HEK293T (cell line): ENCODE results near the gene ARHGAP22.

Experiments
- BHLHE40 ChIP-seq: fragments of 450-650 bp; IDR thresholded peaks from 2 replicates; pipeline ENCODE4 v1.6.1; 2016; ENCODE audit warnings: mild to moderate bottlenecking, moderate library complexity, borderline replicate concordance
- CTBP1 ChIP-seq: fragments of 450-650 bp; IDR thresholded peaks from 2 replicates; pipeline ENCODE4 v1.6.1; 2016; ENCODE audit warnings: borderline replicate concordance
- ELF4 ChIP-seq: fragments of 450-650 bp; IDR thresholded peaks from 2 replicates; pipeline ENCODE4 v1.6.1; 2017; ENCODE audit warnings: antibody characterized with exemption
- FOXK2 ChIP-seq: fragments of 450-650 bp; IDR thresholded peaks from 2 replicates; pipeline ENCODE4 v1.6.1; 2016; ENCODE audit warnings: mild to moderate bottlenecking
- HDGF ChIP-seq: fragments of 450-650 bp; IDR thresholded peaks from 2 replicates; pipeline ENCODE4 v1.6.1; 2017; ENCODE audit warnings: antibody characterized with exemption, borderline replicate concordance
- NFRKB ChIP-seq: fragments of 450-650 bp; IDR thresholded peaks from 2 replicates; pipeline ENCODE4 v1.6.1; 2016; ENCODE audit warnings: mild to moderate bottlenecking, moderate library complexity
- SP1 ChIP-seq: fragments of 450-650 bp; IDR thresholded peaks from 2 replicates; pipeline ENCODE4 v1.6.1; 2017

GRCh38 chr10:48474765-48475365 lies 130.0 kb downstream of the ARHGAP22 start:
- no peak for TF ChIP-seq NFRKB
- TF ChIP-seq SP1: no peak
- TF ChIP-seq ELF4: no peak
- no peak for TF ChIP-seq BHLHE40
- no peak for TF ChIP-seq HDGF
- TF ChIP-seq FOXK2: no peak
- no peak for TF ChIP-seq CTBP1
